Adipose tissue (tissue), 3 donors: Measurements from ENCODE around the gene MAML2. TPM values are rescaled to one million over a fixed set of nuclear protein-coding genes. Genes with fewer than 3 reads are reported as not detected.

ENCODE experiments used
- H3K27ac ChIP-seq: one replicate; pipeline ENCODE4 v1.5.1; 2013; ENCODE audit warnings: low read depth, low read length
- WGBS, 3 donors: extraction: QIAGEN DNeasy Blood & Tissue Kit; methylation state at CpG; one replicate each; pipeline ENCODE4 v1.1.7; 2013; 5-methylcytosine and 5-hydroxymethylcytosine counted together
- polyA plus RNA-seq, 3 donors: library from polyadenylated mRNA; stranded (reverse); fragments of 200-250 nt; gene quantifications; one replicate each; pipeline ENCODE4 v1.2.3, GENCODE V29; 2013
- donor health status: healthy with polysubstance abuse.
- donor health status: Bipolar disorder and iron deficiency.
- donor health status: healthy.

MAML2 gene
- polyA plus RNA-seq, 3 donors = 1.8 to 8.7 (median 5.4) TPM

DNA sequence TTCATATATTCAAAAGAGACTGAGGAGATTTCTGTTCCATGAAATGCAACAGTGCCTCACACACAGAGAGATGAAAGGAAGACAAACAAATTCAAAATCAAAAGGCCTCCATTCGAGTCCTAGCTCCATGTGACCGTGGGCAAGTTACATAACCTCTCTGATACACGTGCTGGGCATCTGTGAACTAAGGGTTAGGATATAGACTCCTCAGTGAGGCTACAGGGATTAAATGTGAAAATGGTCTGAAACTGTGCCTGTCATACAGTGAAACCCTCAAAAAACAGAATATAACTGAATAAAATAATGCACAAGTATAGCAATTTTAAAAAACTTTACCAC, 307.3 kb downstream of the MAML2 start:
- no peak overlapping the region for H3K27ac ChIP-seq
- WGBS, 3 donors = 50 to 68% (median 54%) methylated on average over 3 of the region's 3 CpGs

DNA sequence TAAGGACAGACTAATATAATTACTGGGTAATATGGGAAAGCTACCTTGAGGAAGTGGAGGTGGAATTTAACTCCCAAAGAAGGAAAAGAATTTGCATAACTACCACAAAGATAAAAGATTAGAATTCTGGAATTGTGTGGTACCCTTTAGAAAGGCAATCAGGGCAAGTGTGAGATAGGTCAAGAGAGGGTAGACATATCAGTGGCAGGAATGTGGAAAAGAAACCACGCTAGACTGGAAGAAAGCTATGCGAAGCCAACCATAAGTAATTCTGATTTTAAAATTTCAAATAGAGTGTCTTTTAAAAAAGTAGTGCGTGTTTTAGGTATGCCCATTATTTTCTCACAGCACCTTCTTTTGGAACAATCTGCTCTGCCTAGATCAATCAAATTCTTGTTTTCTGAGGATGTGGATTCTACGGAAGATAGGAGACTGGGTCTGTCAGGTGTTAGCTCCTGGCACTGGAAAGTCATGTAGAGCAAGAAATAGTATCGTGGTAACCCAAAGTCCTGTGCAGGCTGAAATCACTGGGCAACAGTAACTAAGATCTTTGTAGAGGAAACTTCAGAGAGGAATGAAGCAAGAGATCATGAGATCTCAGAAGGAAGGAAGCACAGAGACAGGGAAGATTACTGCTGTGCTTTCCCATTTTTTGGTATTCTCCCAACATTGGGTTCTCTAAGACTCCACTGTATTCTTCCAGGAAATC, 307.8 kb downstream of the MAML2 start:
- WGBS, 3 donors = 66 to 92% (median 78%) methylated on average over 5 of the region's 5 CpGs
- H3K27ac ChIP-seq = no peak overlapping the region

DNA sequence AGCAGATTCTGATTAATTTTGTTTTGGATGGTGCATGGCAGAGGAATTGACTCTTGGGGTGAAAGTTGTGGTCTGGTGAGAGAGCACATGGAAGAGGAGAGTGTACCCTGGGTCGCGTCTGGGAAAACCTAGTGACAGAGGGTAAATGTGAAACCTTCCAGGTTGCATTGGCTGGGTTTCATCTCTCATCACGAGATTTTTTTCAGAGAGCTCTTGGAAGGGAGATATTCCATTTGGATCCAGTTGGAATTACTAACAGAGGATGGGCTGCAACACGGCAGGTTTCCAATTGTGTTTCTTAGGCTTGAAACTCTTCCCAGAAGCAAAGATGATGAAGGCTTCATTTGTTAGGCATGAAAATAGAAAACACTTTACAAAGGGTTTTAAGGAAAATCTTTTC, 309.4 kb downstream of the MAML2 start:
- 72 to 76% (median 74%) methylated on average over 4 of the region's 4 CpGs for WGBS, 3 donors
- H3K27ac ChIP-seq = no peak overlapping the region

DNA sequence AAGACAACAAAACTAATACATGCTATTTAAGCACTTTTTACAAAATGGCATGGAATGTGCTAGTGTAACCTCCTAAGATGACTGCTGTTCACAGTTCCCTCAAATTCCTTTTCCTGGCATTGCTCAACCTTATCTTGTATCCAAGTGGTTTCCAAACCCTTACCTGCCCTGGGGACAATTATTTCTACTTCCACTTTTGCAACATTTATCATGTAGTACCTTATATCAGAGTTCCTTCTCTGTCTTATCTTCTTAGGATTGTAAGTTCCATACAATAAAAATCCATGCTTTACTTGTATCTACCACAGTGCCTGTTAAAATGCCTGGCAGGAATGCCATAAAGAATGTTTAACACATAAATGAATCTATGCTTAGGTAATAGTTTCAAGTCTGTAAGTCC, 309.9 kb downstream of the MAML2 start:
- no peak overlapping the region for H3K27ac ChIP-seq

DNA sequence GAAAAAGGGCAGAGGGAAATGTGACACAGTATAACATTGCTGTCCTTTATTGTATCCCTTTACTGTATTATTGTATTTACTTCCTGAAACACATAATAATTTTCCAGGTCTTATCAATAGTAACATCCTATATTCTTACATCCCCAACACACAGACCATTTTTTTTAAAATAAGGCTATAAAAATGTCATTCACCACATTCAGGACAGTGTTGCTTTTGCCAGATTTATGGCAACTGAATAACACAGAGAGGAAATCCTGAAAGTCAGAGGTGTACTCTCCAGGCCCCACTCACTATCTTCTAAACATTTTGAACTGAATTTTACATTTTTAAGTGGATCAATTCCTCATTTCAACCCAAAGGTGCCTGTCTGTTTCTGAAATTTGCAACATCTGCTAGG, 314.2 kb downstream of the MAML2 start:
- no peak overlapping the region for H3K27ac ChIP-seq

DNA sequence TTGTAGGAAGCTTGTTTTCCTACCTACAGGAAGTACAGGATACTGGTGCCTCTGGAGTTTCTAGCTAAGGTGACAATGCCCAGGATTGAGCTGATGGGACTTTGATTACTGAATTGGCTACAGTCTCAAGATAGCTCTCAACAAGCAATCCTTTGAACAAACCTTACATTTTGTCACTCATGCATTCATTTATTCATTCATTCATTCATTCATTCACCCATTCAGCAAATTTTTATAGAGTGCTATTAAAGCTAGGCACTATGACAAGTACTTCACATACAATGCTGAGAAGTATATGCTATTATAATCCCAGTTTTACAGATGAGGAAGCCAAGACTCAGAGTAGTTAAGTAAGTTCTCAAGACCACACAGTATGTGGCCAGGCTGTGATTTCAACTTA, 316.0 kb downstream of the MAML2 start:
- H3K27ac ChIP-seq = no peak overlapping the region

DNA sequence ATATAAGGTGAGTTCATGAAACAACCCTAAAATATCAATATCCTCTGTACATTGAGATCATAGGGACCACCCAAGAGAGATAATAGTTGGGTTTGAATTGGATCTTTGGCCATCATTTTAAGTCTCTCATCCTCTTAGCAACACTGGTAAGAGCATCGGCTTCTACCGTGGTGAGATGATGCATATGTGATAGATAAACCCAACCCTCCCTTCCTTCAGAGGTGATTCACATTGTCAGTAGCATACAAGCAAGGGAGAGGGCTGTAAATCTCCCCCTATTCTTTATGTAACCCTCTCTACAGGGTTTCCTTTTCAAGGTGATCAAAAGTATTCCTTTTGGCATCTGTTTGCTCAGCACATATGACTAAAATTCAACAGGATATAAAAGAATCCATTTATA, 316.7 kb downstream of the MAML2 start:
- no peak overlapping the region for H3K27ac ChIP-seq
- WGBS, 3 donors = 82 to 86% (median 83%) methylated on average over 2 of the region's 2 CpGs

DNA sequence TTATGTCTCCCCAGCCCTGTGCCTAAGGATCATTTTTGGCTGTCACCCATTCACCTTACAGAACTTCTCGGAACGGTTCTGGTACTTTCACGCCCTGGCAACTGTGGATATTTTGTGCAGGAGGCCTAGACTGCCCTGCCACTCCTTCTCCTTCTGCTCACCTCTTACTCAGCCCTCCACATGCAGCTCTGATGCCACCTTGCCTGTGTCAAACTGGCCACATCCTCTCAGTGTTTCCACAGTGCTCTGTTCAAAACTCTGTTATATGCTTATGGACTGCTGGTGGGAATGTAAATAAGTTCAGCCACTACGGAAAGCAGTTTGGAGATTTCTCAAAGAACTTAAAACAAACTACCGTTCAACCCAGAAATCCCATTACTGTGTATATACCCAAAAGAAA, 318.3 kb downstream of the MAML2 start:
- WGBS, 3 donors = 82 to 95% (median 94%) methylated on average over 5 of the region's 5 CpGs
- no peak overlapping the region for H3K27ac ChIP-seq

DNA sequence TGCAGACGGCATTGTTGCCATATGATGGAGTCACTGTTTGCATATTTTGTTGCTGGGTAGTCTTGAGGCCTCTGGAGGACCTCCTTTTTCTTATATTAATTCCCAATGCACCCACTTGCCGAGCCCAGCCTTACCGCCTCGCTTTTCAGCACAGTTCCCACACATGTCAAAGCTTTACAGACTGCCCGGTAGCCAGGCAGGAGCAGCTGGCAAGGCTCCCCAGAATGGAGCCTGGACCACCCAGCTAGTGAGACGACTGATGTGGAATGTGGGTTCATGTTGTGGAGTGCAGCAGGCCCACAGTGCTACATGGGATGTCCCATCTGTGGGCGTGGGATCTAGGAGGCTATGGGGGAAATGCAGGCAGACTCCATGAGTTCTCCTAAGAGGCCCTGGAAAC, 319.7 kb downstream of the MAML2 start:
- WGBS, 3 donors = 76 to 88% (median 86%) methylated on average over 7 of the region's 7 CpGs
- no peak overlapping the region for H3K27ac ChIP-seq

DNA sequence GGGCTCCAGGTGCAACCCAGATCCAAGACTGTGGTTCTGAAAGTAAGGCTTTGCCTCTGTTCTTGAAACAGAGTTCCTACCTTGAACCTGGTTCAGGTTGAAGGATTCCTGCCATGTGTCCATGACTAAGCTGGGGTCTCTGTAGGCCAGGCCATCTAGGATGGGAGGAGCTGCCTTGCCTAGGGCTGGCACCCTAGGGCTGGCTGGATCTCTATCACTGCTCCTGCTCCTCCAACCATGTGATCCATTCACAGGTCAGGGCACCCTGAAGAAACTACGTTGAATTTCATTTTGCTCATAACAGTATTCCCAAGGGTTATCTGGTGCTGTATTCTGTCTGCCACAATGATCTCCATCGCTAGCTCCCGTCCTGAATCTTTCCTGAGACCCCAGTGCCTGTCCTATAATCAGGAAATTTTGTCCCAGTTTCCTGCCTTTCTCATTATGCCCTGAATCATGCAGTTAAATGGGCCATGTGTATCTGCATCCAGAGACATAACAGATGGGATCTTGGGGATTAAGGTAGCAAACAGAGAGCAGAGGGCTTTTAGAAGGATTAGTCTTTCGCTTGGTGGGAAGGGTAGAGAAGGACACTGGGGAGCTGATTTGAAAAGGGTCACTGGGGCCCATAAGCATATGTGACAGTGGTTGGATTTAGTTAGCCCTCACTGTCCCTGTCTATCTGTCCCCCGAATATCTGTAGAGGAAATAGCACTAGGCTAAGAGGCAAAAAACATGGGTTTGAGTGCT, 320.9 kb downstream of the MAML2 start:
- no peak overlapping the region for H3K27ac ChIP-seq
- WGBS, 3 donors = 84 to 97% (median 94%) methylated on average over 5 of the region's 5 CpGs

DNA sequence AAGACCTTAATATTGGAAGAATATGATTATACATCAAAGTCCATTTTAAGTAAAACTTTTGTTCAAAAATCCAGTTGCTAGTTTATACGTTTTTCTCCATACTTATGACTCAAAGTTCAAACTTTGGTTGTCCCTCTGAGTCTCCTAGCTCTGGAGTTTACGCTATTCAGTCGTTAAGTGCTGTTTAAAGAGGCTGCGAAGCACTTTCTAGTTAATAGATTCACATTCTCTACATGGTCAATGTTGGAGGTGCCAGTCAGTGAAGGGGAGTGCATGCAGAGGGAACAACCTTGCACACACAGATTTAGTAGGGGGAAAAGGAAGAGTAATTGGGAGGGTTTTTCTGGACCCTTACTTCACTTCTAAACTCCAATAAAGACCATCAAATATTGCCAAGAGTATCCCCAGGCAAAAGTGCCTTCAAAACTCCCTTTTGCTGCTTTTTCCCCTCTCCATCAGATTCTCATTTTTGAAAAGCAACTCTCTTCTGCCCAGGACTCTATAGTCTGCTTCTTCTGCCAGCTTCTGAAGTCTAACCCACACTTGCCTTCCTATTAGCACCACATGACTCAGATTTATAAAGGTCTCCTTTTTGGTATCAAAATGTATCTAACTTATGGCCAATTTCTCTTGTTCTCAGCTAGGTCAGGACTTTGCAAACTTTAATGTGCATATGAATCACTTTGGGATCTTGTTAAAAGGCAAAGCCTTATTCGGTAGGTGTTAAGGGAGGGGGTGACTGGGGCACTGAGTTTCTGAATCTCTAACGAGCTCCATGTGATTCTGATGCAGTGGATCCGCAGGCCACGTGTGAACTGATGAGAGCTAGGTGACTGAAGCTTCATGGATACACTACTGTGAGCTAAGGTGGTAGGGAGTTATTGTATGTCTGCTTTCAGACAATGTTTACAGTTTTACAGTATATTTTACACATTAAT, 322.9 kb downstream of the MAML2 start:
- no peak overlapping the region for H3K27ac ChIP-seq
- WGBS, 3 donors = 66 to 88% (median 88%) methylated on average over 8 of the region's 8 CpGs

DNA sequence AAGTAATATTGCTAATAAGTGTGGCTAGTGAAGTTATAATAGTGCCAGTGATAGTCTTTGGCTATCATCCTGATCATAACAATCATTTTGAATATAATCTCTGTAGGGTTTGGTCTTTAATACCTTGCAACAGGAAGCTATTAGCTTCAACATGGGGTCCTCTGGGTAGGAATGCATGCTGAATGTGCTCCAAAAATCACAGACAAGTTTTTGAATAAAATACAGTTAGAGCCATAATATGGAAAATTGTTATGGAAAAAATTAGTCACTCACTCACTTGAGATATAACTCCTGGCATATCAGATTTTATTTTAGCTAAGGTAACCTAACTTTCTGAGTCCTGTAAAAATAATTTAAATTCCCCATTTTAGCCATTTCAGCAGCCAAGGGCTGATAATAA, 323.7 kb downstream of the MAML2 start:
- H3K27ac ChIP-seq = no peak overlapping the region

DNA sequence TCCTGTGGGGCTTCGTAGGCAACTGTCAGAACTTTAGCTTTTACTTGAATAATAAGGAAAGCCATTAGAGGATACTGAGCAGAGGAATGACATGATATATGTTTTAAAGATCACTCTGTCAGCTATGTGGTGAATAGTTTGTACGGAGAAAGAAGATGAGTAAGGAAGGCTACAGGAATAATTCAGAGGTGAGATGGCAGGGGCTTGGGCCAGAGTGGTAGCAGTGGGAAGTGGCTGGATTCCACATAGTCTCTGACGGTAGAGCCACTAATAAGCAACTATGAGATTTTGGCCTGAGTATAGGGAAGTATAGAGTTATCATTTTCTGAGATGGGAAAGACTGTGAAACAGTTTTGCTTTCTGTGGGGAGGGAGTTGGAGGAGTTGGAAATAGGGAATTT, 325.1 kb downstream of the MAML2 start:
- H3K27ac ChIP-seq = no peak overlapping the region
- whole genome bisulfite sequencing, 3 donors = 66 to 82% (median 82%) methylated on average over 3 of the region's 3 CpGs

DNA sequence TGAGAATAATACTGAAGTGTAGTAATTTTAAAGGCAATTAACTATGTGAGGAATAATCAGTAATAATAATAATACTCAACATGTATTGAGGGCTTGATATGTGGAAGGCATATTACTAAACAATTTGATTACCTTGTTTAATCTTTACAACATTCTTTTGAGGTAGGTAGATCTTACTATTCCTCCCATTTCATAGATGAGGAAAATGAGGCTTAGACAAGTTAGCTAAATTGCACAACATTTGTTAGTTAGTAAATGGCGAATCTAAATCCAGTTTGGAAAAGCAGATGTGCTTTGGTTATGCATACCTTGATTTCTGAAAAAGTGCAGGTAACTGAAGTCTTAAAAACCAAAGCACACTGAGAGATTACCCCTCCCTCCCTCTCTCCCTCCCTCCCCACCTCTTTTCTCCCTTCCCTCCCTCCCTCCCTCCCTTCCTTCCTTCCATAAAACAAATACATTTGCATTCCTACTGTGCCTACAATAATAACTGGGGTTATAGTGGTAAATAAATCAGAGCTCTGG, 326.0 kb downstream of the MAML2 start:
- 78 to 100% (median 97%) methylated on average over 1 of the region's 1 CpG for WGBS, 3 donors
- no peak overlapping the region for H3K27ac ChIP-seq

DNA sequence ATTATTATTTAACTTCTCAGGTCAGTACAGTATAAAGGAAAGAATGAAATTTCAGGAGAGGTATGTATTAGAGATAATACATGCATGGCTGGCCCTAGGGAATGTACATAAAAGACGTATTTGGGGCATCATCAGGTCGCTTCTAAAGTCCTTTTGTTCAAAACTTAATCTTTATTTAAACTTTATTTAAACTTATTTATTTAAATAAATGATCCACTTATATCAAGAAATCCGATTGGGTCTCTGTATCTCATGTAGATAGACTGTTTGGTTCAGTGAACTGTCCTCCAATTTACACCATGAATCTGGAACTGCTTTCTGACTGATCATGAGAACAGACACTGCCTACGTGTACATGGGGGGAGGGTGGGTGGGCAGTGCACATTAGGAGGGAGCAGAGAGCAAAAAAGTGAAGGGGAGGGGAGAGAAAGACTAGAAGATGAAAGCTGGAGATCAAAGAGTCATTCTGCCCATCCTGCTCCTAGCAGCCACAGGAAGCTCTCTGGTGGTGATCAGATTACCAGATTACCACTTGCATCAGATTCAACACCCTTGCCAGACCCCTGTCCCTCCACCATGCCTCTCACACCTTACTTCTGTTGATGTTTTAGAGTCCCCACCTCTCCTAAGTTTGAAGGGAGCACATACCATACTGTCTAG, 327.0 kb downstream of the MAML2 start:
- H3K27ac ChIP-seq = no peak overlapping the region
- 64 to 84% (median 78%) methylated on average over 4 of the region's 4 CpGs for WGBS, 3 donors

DNA sequence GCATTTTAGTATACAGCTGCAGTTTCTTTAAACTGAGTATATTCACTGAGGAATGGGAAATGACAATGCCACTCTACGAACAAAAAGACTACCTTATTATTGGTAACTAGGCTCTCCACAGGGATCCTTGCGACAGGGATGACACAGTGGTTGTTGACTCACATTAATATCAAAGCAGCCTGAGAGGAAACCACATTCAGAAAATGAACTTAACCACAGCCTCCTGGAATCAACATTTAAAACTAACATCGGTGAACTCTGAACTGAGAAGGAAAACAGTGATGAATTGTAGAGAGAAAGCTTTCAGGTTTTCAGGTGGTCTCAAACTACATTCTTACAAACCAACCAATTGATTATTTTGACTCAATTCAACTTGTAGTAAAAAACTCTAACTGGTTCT, 328.8 kb downstream of the MAML2 start:
- H3K27ac ChIP-seq = no peak overlapping the region
- WGBS, 3 donors = 44 to 49% (median 48%) methylated on average over 3 of the region's 3 CpGs

DNA sequence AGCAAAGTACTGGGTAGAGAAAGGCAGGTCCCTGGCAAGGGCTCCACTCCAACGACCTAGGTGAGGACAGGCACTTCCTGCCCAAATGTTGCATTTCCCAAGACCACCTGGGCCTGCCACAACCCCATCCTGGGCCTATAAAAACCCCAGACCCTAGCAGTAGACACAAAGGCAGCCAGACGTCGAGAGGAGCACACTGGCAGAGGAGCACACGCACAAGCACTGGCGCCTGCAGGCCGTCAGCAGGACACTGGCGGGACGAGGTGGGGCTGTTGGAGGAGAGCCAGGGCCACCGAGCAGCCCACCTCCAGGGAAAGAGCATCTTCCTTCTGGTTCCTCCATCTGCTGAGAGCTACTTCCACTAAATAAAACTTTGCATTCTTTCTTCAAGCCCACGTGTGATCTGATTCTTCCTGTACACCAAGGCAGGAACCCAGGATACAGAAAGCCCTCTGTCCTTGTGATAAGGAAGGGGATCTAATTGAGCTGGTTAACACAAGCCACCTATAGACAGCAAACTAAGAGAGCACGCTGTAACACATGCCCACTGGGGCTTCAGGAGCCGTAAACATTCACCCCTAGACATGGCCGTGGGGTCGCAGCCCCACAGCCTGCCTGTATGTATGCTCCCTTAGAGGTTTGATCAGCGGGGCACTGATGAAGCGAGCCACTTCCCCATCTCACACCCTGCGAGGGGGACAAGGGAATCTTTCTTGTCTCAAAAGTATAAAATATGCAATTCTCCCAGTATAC, 329.4 kb downstream of the MAML2 start:
- no peak overlapping the region for H3K27ac ChIP-seq
- 69 to 74% (median 71%) methylated on average over 17 of the region's 17 CpGs for WGBS, 3 donors
